Measurements from ENCODE around the gene LBR.

GRCh38 chr1:225451340-225451739 lies 23.5 kb upstream of the LBR start:
- TF ChIP-seq CTCF (IDR thresholded peaks at IDR 0.05): no peak
- no peak for TF ChIP-seq POLR2A (IDR thresholded peaks at IDR 0.05)

Data from heart left ventricle (tissue), 13 donors.